Stimulated activated CD8-positive, alpha-beta memory T cell treated with anti-CD3 and anti-CD28 coated beads, Interleukin-12 subunit alpha, Interleukin-12 subunit beta, amount 100 ng/mL, for 1 hour (primary cell): ENCODE results near the gene AGTPBP1.
"Not testable (repeated sequence)": the region's sequence is repeated elsewhere in the genome, so short reads cannot be mapped to it uniquely, and the experiment has no call there.

ENCODE experiments used
- DNase-seq: peaks from one replicate; pipeline ENCODE4 v3.0.0-alpha.2; 2020; ENCODE audit warnings: low read depth

The AGTPBP1 gene, protein sequence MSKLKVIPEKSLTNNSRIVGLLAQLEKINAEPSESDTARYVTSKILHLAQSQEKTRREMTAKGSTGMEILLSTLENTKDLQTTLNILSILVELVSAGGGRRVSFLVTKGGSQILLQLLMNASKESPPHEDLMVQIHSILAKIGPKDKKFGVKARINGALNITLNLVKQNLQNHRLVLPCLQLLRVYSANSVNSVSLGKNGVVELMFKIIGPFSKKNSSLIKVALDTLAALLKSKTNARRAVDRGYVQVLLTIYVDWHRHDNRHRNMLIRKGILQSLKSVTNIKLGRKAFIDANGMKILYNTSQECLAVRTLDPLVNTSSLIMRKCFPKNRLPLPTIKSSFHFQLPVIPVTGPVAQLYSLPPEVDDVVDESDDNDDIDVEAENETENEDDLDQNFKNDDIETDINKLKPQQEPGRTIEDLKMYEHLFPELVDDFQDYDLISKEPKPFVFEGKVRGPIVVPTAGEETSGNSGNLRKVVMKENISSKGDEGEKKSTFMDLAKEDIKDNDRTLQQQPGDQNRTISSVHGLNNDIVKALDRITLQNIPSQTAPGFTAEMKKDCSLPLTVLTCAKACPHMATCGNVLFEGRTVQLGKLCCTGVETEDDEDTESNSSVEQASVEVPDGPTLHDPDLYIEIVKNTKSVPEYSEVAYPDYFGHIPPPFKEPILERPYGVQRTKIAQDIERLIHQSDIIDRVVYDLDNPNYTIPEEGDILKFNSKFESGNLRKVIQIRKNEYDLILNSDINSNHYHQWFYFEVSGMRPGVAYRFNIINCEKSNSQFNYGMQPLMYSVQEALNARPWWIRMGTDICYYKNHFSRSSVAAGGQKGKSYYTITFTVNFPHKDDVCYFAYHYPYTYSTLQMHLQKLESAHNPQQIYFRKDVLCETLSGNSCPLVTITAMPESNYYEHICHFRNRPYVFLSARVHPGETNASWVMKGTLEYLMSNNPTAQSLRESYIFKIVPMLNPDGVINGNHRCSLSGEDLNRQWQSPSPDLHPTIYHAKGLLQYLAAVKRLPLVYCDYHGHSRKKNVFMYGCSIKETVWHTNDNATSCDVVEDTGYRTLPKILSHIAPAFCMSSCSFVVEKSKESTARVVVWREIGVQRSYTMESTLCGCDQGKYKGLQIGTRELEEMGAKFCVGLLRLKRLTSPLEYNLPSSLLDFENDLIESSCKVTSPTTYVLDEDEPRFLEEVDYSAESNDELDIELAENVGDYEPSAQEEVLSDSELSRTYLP

DNA sequence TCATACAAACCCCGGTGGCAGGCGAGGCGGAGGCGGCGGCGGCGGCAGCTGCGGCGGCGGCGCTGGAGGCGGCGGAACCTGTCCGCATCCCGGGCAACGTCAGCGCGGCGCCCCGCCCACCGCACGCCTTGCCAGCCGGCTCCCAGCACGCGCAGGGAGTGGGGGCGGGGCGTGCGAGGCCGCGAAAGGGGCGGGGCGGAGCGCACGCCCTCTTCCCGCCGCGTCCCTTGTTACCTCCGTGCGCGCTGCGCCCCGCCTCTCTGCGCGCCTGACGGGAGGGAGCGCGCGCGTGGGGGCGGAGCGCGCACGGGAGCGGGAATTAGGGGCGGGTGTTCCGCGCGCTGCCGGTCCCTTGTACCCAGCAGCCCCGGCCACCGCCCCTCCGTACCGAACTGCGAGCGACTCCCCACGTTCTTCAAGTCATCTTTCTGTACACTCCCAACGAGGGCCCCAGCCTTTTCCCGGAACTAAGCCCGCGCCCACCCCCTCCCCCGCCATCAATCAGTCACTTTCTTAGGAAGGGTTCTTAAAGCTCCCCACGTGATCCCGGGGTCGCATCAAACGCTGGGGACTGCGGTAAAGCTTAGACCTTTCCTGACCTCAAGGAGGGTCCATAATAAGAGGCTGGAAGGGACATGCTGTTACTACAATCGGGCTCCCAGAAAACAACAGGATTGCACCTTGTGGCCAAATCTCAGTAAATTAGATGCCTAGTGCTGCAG is at the start of gene AGTPBP1:
TSS of gene AGTPBP1 (minus strand) at position 80 of the 722 bp plus-strand sequence. CDS start 29,421 bp downstream, outside the sequence.
- DNase-seq = peak; percentile 93

DNA sequence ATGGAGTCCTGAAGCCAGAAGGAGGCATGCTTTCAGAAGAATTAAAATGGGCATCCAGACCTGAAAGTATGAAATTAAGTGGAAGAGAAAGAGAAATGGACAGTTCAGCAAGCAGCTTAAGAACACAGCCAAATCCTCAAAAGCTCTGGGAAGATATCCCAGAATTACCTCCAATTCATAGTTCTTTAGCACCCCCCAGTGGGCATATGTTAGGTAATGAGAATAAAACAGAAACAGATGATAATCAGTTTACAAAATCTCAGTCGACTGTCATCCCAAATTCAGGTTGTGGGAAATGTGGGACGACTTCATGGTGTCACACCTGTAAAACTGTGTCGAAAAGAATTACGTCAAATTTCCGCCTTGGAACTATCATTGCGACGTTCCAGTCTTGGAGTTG is 44.4 kb upstream of the AGTPBP1 start:
- DNase-seq = not testable (repeated sequence)

DNA sequence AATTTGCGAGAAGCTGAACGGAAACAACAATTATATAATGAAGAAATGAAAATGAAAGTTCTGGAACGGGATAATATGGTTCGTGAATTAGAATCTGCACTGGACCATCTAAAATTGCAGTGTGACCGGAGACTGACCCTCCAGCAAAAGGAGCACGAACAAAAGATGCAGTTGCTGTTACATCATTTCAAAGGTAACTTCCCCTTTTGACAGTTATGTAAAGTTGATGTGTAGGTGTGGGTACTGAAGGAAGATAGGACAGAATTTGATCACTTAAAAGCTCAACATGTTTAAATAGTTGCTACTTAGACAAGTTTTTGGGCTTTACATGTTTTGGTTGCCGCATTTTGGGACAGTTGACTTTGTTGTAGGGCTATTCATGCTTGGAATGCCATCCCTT is 32.1 kb upstream of the AGTPBP1 start:
- not testable (repeated sequence) for DNase-seq

DNA sequence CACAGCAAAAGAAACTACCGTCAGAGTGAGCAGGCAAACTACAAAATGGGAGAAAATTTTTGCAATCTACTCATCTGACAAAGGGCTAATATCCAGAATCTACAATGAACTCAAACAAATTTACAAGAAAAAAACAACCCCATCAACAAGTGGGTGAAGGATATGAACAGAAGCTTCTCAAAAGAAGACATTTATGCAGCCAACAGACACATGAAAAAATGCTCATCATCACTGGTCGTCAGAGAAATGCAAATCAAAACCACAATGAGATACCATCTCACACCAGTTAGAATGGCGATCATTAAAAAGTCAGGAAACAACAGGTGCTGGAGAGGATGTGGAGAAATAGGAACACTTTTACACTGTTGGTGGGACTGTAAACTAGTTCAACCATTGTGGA is 20.0 kb upstream of the AGTPBP1 start:
- DNase-seq = not testable (repeated sequence)

DNA sequence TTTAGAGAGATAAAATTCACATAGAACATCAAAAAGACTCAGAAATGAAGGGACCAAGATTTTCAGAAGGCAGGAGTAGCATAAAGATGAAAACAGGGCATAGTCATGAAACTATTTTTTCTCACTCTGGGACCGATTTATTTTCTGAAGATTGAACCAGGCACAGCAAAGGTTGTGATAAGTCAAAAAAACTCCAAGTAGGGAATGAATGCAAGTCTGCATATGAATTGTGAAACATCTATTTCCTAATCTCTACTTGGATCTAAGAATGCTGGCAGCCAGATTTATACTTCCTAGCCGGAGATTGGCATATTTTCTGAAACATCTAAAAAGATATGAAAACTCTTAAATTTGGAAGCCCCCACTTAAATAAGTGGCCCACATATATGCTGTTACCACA is 16.0 kb upstream of the AGTPBP1 start:
- not testable (repeated sequence) for DNase-seq

DNA sequence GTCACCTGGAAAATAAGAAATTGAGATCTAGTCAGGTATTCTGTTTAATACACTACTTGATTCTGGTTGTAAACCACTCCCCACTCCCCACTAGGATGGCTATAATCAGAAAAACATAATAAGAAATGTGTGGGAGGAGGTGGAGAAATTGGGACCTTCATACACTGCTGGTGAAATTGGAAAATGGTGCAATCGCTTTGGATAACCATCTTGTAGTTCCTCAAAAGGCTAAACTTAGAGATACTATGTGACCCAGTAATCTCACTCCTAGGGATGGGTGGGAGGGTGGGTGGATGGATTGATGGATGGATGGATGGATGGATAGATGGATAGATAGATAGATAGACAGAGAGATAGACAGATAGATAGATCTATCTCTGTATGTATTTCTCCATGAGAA is 14.5 kb upstream of the AGTPBP1 start:
- not testable (repeated sequence) for DNase-seq

DNA sequence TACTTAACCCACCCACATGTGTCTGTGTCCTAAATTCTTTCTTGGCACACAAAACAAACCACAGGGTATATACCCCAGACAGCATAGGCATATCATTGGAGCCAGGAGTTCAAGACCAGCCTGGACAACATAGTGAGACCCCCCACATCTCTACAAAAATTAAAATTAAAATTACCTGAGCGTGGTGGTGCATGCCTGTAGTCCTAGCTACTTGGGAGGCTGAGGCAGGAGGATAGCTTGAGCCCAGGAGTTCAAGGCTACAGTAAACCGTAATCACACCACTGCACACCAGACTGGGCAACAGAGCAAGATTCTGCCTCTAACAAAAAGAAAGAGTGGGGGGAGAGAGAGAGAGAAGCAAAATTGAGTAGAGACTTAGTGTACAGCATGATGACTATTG is 4.6 kb upstream of the AGTPBP1 start:
- no peak for DNase-seq

DNA sequence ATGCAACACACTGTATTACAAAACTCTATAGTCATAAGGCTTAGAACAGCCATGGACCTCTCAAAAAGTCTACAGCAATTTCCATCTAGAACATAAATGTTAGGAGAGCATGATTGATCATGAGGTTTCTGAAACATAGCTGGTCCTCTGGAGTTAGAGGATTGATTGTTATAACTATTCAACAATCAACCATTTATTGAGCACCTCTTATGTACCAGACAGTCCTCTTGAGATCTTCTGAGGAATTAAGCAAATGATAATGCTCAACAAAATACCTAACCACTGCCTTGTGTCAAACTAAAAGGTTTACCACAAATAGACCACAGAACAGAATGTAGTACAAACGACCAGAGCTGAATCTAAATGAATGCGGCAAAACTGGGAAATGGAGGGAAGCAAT is 3.4 kb upstream of the AGTPBP1 start:
- DNase-seq = no peak

DNA sequence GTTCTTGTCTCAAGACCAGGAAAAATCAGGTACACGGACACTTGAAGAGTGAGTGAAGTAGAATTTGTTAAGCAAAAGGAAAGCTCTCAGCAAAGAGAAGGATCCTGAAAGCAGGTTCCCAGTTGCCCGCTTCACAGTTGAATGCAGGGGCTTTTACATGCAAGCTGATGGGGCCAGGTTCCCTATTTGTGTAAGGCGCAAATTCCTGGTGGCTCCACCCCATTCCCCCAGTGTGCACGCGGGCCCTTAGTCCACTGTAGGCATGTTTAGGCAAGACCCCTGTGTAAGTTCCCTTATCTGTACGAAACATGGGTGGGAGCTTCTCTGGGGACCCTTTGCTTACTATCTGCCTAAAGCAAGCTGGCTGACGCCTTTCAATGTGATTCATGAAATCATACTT is 2.7 kb upstream of the AGTPBP1 start:
- DNase-seq = no peak

DNA sequence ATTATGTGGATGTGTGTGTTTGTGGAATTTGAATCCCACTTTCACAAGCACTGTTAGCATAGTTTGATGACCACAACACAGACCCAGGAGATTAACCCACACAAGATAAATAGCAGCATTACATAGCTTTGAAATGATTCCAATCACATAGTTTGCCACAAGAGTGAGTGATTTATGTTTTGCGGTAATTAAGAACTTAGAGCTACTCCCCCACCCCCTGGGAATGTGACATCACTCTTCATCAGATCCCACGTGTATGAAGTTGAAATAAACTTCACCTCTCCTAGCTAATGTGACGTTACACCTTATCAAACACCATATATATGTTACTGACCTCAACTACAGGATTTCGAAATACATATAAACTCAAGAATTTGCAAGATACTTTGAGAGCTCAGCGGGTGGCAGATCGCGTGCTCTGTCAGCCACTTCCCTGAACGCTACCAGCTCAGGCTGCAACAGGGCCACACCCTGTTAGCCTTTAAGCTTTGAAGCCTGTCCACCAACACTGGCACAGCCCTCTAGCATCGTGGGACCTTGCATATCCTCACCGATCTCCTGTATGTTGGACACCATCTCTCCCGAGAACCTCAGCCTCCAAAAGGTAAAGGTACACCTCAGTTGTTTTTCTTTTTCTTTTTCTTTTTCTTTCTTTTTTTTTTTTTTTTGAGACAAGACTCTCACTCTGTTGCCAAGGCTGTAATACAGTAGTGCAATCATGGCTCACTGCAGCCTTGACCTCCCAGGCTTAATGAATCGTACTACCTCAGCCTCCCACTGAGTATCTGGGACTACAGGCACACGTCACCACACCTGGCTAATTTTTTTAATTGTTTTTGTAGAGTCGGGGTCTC is 1.7 kb upstream of the AGTPBP1 start:
- DNase-seq = no peak

DNA sequence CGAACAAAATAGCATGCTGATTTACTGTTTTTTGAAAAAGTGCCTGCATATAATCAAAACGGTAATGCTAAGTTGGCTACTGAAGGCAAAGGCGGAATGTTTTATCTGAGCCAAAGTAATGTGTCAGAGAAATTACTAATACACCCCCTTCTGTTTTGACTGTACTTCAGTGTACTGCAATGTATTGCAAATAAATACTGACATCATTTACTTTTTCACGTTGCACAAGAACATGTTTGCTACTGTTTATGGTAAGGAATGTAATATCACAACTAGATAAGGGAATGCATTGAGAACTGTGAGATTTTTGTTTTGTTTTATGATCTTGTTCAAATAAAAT is 813 bp upstream of the AGTPBP1 start:
- DNase-seq = no peak

DNA sequence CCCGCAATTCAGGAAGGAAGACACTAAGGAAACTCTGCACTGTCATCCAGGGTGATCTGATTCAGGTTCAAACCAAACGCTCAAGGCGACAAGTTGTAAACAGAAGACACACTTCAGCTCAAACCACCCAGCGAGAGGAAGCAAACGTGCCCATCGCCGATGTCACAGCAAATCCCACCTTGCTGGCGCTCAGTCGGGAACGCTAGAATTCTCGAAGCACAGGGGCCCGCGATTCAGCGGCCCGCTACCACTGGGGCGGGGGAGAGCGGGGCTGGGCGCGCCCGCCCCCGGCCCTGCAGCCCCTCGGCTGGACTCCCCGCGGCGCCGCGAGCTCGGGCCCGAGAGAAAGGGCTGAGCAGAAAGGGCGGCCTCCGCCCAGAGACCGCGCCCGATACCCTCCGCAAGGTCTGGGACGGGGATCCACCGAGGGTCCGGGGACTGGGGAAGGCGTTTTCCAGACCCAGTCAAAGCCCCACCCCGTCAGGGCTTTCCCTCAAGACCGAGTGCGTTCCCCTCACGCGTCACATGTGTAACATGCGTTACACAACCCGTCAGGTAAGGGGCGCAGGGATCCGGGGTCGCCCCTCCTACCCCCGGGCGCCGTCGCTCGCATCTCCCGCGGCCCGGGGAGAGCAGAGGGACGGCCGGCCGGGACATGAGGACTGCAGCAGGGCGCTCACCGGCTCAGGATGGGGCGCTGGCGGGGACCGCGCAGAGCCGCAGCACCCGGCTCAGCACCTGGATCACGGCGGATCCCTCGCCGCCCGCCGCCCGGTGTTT is 469 bp downstream of the AGTPBP1 start:
- peak; percentile 25 for DNase-seq

DNA sequence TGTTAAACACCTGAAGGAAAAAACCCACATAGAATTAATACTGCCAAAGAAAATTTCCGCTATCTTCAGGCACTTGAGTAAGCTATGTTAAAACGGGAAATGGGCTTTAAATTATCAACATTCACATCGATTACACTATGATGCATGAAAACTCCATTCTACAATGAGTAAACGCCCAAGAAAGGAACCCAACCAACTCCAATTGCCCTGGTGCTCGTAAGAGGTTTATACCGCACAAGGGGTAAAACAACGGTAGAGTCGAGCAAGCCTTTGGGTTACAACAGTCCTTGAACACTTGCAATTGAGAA is 1.0 kb downstream of the AGTPBP1 start:
- no peak for DNase-seq

DNA sequence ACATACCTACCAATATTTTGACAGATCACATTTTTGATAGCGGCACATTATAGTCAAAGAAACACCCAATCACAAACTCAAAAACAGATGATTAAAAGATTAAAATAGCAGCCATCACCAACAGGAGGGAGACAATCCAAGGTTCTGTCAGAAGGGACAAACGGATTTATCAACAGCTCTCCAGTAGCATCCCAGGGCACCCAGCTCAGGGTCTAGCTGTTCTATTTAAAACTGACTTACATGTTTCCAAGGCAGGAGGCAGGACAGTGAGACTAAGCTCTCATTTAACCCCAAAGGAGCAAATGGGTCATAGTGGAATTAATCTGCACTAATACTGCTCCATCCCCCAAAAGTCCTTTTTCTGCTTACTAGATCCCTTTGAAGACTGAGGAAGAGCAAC is 3.2 kb downstream of the AGTPBP1 start:
- DNase-seq = no peak

DNA sequence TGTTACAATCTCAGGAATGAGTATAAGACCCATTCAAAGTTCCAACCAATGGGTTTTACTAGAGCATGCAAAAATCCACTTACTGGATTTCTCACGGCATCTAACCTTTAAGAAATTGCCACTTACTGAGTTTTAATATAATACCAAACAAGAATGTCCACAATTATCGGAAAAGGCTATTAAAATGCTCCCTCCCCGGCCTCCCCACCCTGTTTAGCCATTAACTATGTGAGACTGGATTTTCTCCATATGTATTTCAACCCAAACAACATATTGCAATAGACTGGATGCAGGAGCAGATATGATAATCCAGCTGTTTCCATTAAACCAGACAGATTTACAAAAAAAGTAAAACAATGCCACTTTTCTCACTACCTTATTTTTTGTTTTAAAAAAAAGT is 4.1 kb downstream of the AGTPBP1 start:
- DNase-seq = no peak

DNA sequence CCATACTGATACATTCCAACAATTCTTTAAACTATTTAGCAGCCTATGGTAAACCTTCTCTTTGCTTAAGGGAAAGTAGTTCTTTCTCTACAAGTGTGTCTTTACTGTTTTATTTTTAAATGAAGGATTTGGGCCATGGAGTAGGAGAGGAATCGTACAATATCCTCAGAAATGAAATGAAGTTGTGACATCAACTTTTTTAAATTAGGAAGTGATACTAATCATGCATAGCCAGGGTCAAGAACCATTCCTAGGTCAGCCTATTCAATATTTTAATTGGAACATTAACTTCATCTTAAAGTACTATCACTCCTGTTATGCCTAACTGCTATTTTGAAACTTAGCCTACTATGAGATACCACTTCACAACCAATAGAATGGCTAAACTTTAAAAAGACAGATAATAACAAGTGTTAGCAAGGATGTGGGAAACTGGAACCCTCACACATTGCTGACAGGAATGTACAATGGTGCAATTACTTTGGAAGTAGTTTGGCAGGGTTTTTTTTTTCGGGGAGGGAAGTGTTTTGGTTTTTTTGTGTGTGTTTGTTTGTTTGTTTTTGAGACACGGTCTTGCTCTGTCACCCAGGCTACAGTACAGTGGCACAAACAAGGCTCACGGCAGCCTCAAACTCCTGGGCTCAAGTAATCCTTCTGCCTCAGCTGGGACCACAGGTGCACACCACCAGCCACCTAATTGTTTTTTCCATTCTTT is 10.7 kb downstream of the AGTPBP1 start:
- DNase-seq = no peak

DNA sequence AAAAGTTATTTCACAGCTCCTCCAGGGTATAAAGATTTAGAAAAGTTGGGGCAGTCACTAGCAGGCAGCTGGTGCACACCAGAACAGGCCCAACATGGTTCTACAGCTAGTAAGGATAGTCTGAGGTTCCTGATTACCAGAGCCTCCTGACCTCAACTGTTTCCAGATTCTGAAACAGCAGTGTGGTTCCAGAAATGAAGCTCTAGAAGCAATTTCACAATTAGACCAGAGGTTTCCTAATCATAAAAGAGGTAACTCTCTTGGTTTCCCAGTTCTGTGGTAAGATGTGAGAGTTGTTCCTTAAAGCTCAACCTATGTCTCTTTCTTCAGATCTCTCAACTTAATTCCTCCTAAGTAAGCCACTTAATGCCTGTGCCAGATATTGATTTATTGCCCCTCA is 11.9 kb downstream of the AGTPBP1 start:
- DNase-seq = no peak

DNA sequence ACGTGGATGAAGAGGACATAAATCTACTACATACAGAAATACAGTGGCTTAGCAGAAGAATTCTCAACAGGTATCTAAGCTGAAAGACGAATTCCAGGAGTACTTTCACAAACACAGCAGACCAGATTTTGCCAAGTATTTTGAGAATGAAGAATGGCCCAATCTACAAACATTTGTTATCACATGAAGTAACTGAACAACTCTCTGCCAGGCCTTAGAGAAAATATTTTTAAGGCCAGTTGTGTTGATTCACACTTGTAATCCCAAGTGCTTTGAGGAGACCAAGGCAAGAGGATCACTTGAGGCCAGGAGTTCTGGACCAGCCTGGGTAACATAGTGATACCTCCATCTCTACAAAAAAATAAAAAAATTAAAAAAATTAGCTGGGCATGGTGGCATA is 14.3 kb downstream of the AGTPBP1 start:
- no peak for DNase-seq

DNA sequence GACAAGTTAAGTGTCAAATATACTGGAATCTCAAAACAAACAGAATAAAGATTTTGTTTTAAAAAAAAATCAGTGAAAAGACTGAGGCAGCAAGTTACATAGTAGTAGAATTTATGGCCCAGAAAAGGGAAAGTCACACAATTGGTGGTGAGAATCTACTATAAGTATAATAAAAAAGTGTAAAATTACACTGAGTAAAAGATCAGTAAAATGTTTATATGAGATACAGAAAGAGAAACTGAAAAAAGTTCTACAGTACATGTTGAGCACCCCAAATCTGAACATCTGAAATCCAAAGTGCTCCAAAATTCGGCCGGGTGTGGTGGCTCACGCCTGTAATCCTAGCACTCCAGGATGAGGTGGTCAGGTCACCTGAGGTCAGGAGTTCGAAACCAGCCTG is 15.0 kb downstream of the AGTPBP1 start:
- DNase-seq = no peak

DNA sequence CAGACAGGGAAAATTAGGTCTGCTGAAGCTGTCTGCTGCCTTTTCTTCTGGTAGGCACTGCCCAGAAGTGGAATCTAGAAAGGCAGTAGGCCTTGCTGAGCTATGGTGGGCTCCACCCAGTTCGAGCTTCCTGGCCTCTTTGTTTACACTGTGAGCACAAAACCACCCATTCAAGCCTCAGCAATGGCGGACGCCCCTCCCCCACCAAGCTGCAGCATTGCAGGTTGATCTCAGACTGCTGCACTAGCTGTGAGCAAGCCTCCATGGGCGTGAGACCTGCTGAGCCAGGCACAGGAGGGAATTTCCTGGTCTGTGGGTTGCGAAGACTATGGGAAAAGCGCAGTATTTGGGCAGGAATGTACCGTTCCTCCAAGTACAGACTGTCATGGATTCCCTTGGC is 18.5 kb downstream of the AGTPBP1 start:
- peak; percentile 22 for DNase-seq
